Measurements from ENCODE around the gene FOXA3.

Gene FOXA3

GRCh38 chr19:45828945-45829344 lies 35.2 kb upstream of the FOXA3 start:
- DNase-seq: no peak
- Histone ChIP-seq H3K4me1 (ENCODE audit: insufficient read depth, low read length) (no peaks in the 10 kb centered on the region), H3K79me2 (ENCODE audit: insufficient read depth, low read length) (no peaks in the 10 kb centered on the region), H3K36me3 (ENCODE audit: insufficient read depth, low read length) (peaks cover 94% of the 10 kb centered on the region), H4K20me1 (ENCODE audit: insufficient read depth, low read length) (no peaks in the 10 kb centered on the region), H3K4me3 (ENCODE audit: low read depth in 1 of 2, low read length in 2 of 2) (no peak overlapping the region), H3K27me3 (ENCODE audit: insufficient read depth, low read length, poor library complexity) (no peaks in the 10 kb centered on the region), H3K27ac (ENCODE audit: low read length) (no peak overlapping the region), H2AFZ (ENCODE audit: low read depth, low read length) (no peak overlapping the region), H3K4me2 (ENCODE audit: insufficient read depth, low read length) (no peak overlapping the region), H3K9me3 (ENCODE audit: insufficient read depth, low read length, severe bottlenecking) (no peaks in the 10 kb centered on the region), H3K9ac (ENCODE audit: low read depth, low read length) (no peak overlapping the region)
- no peak for TF ChIP-seq CTCF (IDR thresholded peaks at IDR 0.05; ENCODE audit: borderline replicate concordance, extremely low read depth, low read length, poor library complexity, severe bottlenecking)
- TF ChIP-seq EZH2 (IDR thresholded peaks at IDR 0.05; ENCODE audit: borderline replicate concordance, low read depth, low read length, severe bottlenecking): no peak
- no peak for ATAC-seq (ENCODE audit: insufficient read depth, low read depth)

GRCh38 chr19:45834970-45835369 lies 29.2 kb upstream of the FOXA3 start:
- DNase-seq (no peak), ATAC-seq (ENCODE audit: insufficient read depth, low read depth) (no peak)
- H3K27me3 ChIP-seq (ENCODE audit: insufficient read depth, low read length, poor library complexity): no peaks in the 10 kb centered on the region
- no peak overlapping the region for H3K9ac ChIP-seq (ENCODE audit: low read depth, low read length)
- no peak overlapping the region for H2AFZ ChIP-seq (ENCODE audit: low read depth, low read length)
- no peak overlapping the region for H3K4me3 ChIP-seq (ENCODE audit: low read depth in 1 of 2, low read length in 2 of 2)
- 0 out of 2 replicates have a peak, but pooled peaks cover 2% of the 10 kb centered on the region for H3K79me2 ChIP-seq (ENCODE audit: insufficient read depth, low read length)
- no peak overlapping the region for H3K4me2 ChIP-seq (ENCODE audit: insufficient read depth, low read length)
- H3K27ac ChIP-seq (ENCODE audit: low read length): no peak overlapping the region
- no peaks in the 10 kb centered on the region for H3K4me1 ChIP-seq (ENCODE audit: insufficient read depth, low read length)
- no peaks in the 10 kb centered on the region for H4K20me1 ChIP-seq (ENCODE audit: insufficient read depth, low read length)
- H3K36me3 ChIP-seq (ENCODE audit: insufficient read depth, low read length): peaks cover 89% of the 10 kb centered on the region
- no peaks in the 10 kb centered on the region for H3K9me3 ChIP-seq (ENCODE audit: insufficient read depth, low read length, severe bottlenecking)
- TF ChIP-seq EZH2 (IDR thresholded peaks at IDR 0.05; ENCODE audit: borderline replicate concordance, low read depth, low read length, severe bottlenecking) (no peak), CTCF (IDR thresholded peaks at IDR 0.05; ENCODE audit: borderline replicate concordance, extremely low read depth, low read length, poor library complexity, severe bottlenecking) (no peak)

- Histone ChIP-seq H3K9me3 (ENCODE audit: insufficient read depth, low read length, severe bottlenecking) (no peaks in the 10 kb centered on the region), H3K9ac (ENCODE audit: low read depth, low read length) (no peak overlapping the region), H2AFZ (ENCODE audit: low read depth, low read length) (no peak overlapping the region), H3K36me3 (ENCODE audit: insufficient read depth, low read length) (peaks cover 97% of the 10 kb centered on the region), H3K27me3 (ENCODE audit: insufficient read depth, low read length, poor library complexity) (no peaks in the 10 kb centered on the region), H3K4me2 (ENCODE audit: insufficient read depth, low read length) (no peak overlapping the region), H3K79me2 (ENCODE audit: insufficient read depth, low read length) (0 out of 2 replicates have a peak, but pooled peaks cover 2% of the 10 kb centered on the region), H3K27ac (ENCODE audit: low read length) (no peak overlapping the region), H3K4me3 (ENCODE audit: low read depth in 1 of 2, low read length in 2 of 2) (no peak overlapping the region), H4K20me1 (ENCODE audit: insufficient read depth, low read length) (peaks cover 5% of the 10 kb centered on the region), H3K4me1 (ENCODE audit: insufficient read depth, low read length) (no peaks in the 10 kb centered on the region)
- TF ChIP-seq CTCF (IDR thresholded peaks at IDR 0.05; ENCODE audit: borderline replicate concordance, extremely low read depth, low read length, poor library complexity, severe bottlenecking): no peak
- no peak for TF ChIP-seq EZH2 (IDR thresholded peaks at IDR 0.05; ENCODE audit: borderline replicate concordance, low read depth, low read length, severe bottlenecking)
- ATAC-seq (ENCODE audit: insufficient read depth, low read depth) (no peak), DNase-seq (no peak)
Observed at GRCh38 chr19:45842198-45842597, 21.9 kb upstream of the FOXA3 start.

GRCh38 chr19:45847663-45848062 lies 16.5 kb upstream of the FOXA3 start:
- DNase-seq: no peak
- H3K27ac ChIP-seq (ENCODE audit: low read length): no peak overlapping the region
- no peaks in the 10 kb centered on the region for H3K79me2 ChIP-seq (ENCODE audit: insufficient read depth, low read length)
- peaks cover 97% of the 10 kb centered on the region for H3K36me3 ChIP-seq (ENCODE audit: insufficient read depth, low read length)
- no peaks in the 10 kb centered on the region for H3K27me3 ChIP-seq (ENCODE audit: insufficient read depth, low read length, poor library complexity)
- no peak for ATAC-seq (ENCODE audit: insufficient read depth, low read depth)
- no peak overlapping the region for H2AFZ ChIP-seq (ENCODE audit: low read depth, low read length)
- no peaks in the 10 kb centered on the region for H3K9me3 ChIP-seq (ENCODE audit: insufficient read depth, low read length, severe bottlenecking)
- H4K20me1 ChIP-seq (ENCODE audit: insufficient read depth, low read length): peaks cover 8% of the 10 kb centered on the region; the same call in 1 of the 2 replicates
- H3K4me2 ChIP-seq (ENCODE audit: insufficient read depth, low read length): no peak overlapping the region
- no peak overlapping the region for H3K9ac ChIP-seq (ENCODE audit: low read depth, low read length)
- no peak for TF ChIP-seq CTCF (IDR thresholded peaks at IDR 0.05; ENCODE audit: borderline replicate concordance, extremely low read depth, low read length, poor library complexity, severe bottlenecking)
- TF ChIP-seq EZH2 (IDR thresholded peaks at IDR 0.05; ENCODE audit: borderline replicate concordance, low read depth, low read length, severe bottlenecking): no peak
- no peak overlapping the region for H3K4me3 ChIP-seq (ENCODE audit: low read depth in 1 of 2, low read length in 2 of 2)
- no peaks in the 10 kb centered on the region for H3K4me1 ChIP-seq (ENCODE audit: insufficient read depth, low read length)
